ENCODE data around the gene PNPLA8. TPM values are rescaled to one million over a fixed set of nuclear protein-coding genes. Genes with fewer than 3 reads are reported as not detected.

PNPLA8 gene
- total RNA-seq, 2 experiments from 2014 or later, result 19.2 to 21.4 TPM

DNA sequence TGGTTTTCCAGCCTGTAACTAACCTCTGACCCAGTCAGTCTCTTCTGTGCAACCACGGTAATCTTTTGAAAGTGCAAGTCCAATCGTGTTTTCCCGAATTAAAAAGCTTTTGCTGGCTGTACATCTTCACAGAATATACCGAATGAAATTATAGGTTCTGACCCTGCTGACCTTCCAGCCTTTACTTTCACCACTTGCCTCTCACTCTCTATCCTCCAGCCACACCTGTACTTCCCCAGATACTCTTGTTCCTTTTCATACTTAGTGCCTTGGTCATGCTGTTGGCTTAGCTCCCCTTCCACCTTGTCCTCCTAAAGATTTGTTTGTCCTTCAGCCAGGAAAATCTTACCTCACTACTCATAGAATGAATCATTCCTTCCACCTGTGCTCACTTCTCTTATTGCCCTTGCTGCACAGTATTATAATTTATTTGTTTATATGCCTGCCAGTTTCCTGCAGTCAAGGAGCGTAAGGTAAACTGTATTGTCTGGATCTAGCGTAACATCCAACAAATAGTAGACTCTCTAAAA, 2.3 kb upstream of the PNPLA8 start:
- ATAC-seq (no peak), DNase-seq (no peak)
- Mint-ChIP-seq H3K36me3 (ENCODE audit: low read depth) (no peaks in the 10 kb centered on the region), H3K4me1 (ENCODE audit: low read depth) (peaks cover 30% of the 10 kb centered on the region), H3K9me3 (no peaks in the 10 kb centered on the region), H3K27ac (no peak overlapping the region), H3K4me3 (peak overlapping the region; percentile 2), H3K27me3 (peaks cover 2% of the 10 kb centered on the region)
- TF ChIP-seq, protein P1, sequence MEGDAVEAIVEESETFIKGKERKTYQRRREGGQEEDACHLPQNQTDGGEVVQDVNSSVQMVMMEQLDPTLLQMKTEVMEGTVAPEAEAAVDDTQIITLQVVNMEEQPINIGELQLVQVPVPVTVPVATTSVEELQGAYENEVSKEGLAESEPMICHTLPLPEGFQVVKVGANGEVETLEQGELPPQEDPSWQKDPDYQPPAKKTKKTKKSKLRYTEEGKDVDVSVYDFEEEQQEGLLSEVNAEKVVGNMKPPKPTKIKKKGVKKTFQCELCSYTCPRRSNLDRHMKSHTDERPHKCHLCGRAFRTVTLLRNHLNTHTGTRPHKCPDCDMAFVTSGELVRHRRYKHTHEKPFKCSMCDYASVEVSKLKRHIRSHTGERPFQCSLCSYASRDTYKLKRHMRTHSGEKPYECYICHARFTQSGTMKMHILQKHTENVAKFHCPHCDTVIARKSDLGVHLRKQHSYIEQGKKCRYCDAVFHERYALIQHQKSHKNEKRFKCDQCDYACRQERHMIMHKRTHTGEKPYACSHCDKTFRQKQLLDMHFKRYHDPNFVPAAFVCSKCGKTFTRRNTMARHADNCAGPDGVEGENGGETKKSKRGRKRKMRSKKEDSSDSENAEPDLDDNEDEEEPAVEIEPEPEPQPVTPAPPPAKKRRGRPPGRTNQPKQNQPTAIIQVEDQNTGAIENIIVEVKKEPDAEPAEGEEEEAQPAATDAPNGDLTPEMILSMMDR (IDR thresholded peaks at IDR 0.05), result no peak
- ChIA-PET CTCF (interaction anchor here (2.1 kb wide), 1 partner anchor 31 kb away, joined by 10 read pairs; no protein-coding TSS in a partner anchor), POLR2A (no interaction called here)
- intact Hi-C loops (cut with micrococcal nuclease), result no loop called here

DNA sequence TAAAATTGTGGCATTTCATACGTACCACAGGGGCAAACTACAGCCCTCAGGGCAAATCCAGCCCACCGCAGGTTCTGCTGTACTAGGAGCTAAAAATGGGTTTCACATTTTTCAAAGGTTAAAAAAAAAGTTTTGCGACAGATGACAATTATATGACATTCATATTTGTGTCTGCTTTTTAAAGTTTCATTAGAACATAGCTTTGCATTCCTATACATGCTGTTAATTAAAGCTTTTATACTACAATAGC, 758 bp upstream of the PNPLA8 start:
- no peaks in the 10 kb centered on the region for H3K9me3 Mint-ChIP-seq
- intact Hi-C loops (cut with micrococcal nuclease), result loop anchor here (1.0 kb wide), 1 partner anchor 43 kb away; the partner anchor contains the start of genes DNAJB9 and THAP5
- H3K36me3 Mint-ChIP-seq (ENCODE audit: low read depth), result no peaks in the 10 kb centered on the region
- H3K4me1 Mint-ChIP-seq (ENCODE audit: low read depth), result peaks cover 39% of the 10 kb centered on the region
- ATAC-seq, result no peak
- peak overlapping the region; percentile 85 for H3K4me3 Mint-ChIP-seq
- ChIA-PET CTCF (interaction anchor here (1.7 to 2.1 kb wide), 2 partner anchors 14 to 30 kb away, joined by 6 to 10 read pairs; no protein-coding TSS in a partner anchor), POLR2A (interaction anchor here (0.8 to 1.1 kb wide), 3 partner anchors 35 to 68 kb away, joined by 3 to 7 read pairs (median 3); partner anchors contain the start of genes DNAJB9 and THAP5)
- TF ChIP-seq, protein P1 (IDR thresholded peaks at IDR 0.05), result no peak
- H3K27ac Mint-ChIP-seq, result peak overlapping the region; percentile 98
- no peak for DNase-seq
- no peaks in the 10 kb centered on the region for H3K27me3 Mint-ChIP-seq

DNA sequence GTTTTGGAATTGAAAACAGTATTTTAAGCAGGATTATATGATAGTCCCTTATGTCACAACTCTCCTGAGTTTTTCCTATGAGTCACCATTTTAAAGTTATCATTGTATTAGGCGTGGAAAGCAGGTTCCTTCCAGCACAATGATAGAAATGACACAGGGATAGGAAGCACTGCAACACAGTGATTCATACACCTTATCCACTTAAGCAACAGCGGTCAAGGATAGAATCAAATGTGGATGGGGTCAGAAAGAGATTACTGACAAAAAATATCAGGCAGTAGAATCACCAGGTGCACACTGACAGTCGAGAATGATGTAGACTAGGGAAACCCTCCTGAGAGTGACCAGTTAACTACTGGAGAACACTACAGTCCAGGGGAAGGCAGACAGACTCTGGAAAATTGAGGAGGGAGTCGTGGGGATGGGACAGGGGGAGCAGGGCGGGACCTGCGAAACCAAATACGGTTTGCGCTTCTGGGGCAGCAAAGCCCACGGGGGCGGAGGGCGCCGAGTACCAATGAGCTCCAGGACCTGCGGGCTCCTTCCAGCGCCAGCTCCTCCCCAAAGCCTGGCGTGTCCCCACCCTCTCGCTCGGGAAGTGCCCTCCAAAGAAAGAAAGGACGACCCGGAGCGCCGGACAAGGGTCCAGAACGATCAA, 479 bp downstream of the PNPLA8 start:
- TF ChIP-seq, protein P1 (IDR thresholded peaks at IDR 0.05), result no peak
- no peaks in the 10 kb centered on the region for H3K9me3 Mint-ChIP-seq
- H3K27me3 Mint-ChIP-seq, result no peaks in the 10 kb centered on the region
- intact Hi-C loops (cut with micrococcal nuclease), result no loop called here
- H3K4me3 Mint-ChIP-seq, result peak overlapping the region; percentile 85
- CTCF ChIA-PET, result interaction anchor here (0.8 to 1.7 kb wide), 3 partner anchors 13 to 344 kb away, joined by 3 to 6 read pairs (median 4); partner anchors contain the start of genes DNAJB9 and THAP5
- POLR2A ChIA-PET, result interaction anchor here (0.6 to 2.3 kb wide), 6 partner anchors 13 to 71 kb away, joined by 3 to 17 read pairs (median 3); partner anchors contain the start of genes DNAJB9 and THAP5
- peaks cover 48% of the 10 kb centered on the region for H3K4me1 Mint-ChIP-seq (ENCODE audit: low read depth)
- H3K27ac Mint-ChIP-seq, result peak overlapping the region; percentile 98
- DNase-seq, result no peak
- H3K36me3 Mint-ChIP-seq (ENCODE audit: low read depth), result peaks cover 2% of the 10 kb centered on the region
- ATAC-seq, result peak; percentile 48

DNA sequence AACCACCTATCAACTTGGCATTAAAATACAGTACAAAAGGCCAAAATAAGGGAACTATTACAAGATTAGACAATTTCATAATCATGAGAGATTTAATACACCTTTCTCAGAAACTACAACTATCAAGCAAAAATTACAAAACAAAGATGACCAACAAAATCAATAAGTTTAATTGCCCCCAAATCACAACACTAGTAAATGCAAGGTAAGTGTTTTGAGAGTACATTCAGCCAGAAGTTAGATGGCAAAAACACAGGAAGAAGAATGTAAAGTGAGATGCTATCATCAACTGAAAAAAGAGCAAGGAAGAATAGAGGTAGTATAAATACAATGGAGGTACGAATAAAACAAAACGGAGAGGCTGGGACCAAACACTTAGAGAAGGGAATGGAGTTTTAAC, 3.2 kb downstream of the PNPLA8 start:
- intact Hi-C loops (cut with micrococcal nuclease), result no loop called here
- peaks cover 9% of the 10 kb centered on the region for H3K36me3 Mint-ChIP-seq (ENCODE audit: low read depth)
- ChIA-PET POLR2A (interaction anchor here (1.0 kb wide), 1 partner anchor 47 kb away, joined by 4 read pairs; no protein-coding TSS in a partner anchor), CTCF (no interaction called here)
- no peak for DNase-seq
- H3K4me3 Mint-ChIP-seq, result no peak overlapping the region
- H3K27me3 Mint-ChIP-seq, result no peaks in the 10 kb centered on the region
- no peak for ATAC-seq
- H3K9me3 Mint-ChIP-seq, result no peaks in the 10 kb centered on the region
- TF ChIP-seq, protein P1 (IDR thresholded peaks at IDR 0.05), result no peak
- H3K4me1 Mint-ChIP-seq (ENCODE audit: low read depth), result peaks cover 46% of the 10 kb centered on the region
- H3K27ac Mint-ChIP-seq, result no peak overlapping the region

DNA sequence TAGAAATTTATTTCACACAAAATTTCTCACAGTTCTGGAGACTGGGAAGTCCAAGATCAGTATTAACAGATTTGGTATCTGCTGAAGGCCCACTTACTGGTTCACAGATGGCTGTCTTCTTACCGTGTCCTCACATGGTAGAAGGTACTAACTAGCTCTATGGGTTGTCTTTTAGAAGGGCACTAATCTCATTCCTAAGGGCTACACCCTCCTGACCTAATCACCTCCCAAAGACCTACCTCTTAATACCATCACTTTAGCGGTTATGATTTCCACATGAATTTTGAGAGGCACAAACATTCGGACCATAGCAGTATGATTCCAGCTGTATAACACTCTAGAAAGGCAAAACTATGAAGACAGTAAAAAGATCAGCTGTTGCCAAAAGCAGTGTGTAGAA, 8.0 kb downstream of the PNPLA8 start:
- DNase-seq (no peak), ATAC-seq (no peak)
- intact Hi-C loops (cut with micrococcal nuclease), result no loop called here
- H3K27ac Mint-ChIP-seq, result no peak overlapping the region
- H3K36me3 Mint-ChIP-seq (ENCODE audit: low read depth), result peaks cover 18% of the 10 kb centered on the region
- ChIA-PET POLR2A (interaction anchor here (0.7 kb wide), 1 partner anchor 52 kb away, joined by 3 read pairs; the partner anchor contains the start of genes DNAJB9 and THAP5), CTCF (interaction anchor here (0.7 to 2.5 kb wide), 4 partner anchors 10 to 319 kb away, joined by 3 to 9 read pairs (median 4); no protein-coding TSS in a partner anchor)
- H3K4me1 Mint-ChIP-seq (ENCODE audit: low read depth), result peaks cover 25% of the 10 kb centered on the region
- TF ChIP-seq, protein P1 (IDR thresholded peaks at IDR 0.05), result no peak
- no peak overlapping the region for H3K4me3 Mint-ChIP-seq
- H3K27me3 Mint-ChIP-seq, result no peaks in the 10 kb centered on the region
- no peaks in the 10 kb centered on the region for H3K9me3 Mint-ChIP-seq

Data from activated CD8-positive, alpha-beta T cell treated with anti-CD3 and anti-CD28 coated beads for 36 hours (primary cell).